Activated CD8-positive, alpha-beta T cell treated with anti-CD3 and anti-CD28 coated beads for 36 hours (primary cell): ENCODE results near the gene OSBPL7. TPM values are rescaled to one million over a fixed set of nuclear protein-coding genes. Genes with fewer than 3 reads are reported as not detected.
"Not testable (repeated sequence)": the region's sequence is repeated elsewhere in the genome, so short reads cannot be mapped to it uniquely, and the experiment has no call there.

Experiments
- ATAC-seq: fragments of 200-7000 bp; cut with Tn5 transposase; one replicate; pipeline ENCODE4 v1.10.0; 2021; ENCODE audit warnings: mild to moderate bottlenecking, moderate library complexity
- CTCF ChIA-PET: fragments of 350-600 bp; sonication (Branson Sonifier 250); formaldehyde crosslinking; loops from one replicate; lab custom pipeline; 2021; ENCODE audit warnings: antibody characterized with exemption; lab: Charles Lee
- POLR2A ChIA-PET: fragments of 350-600 bp; sonication (Branson Sonifier 250); formaldehyde crosslinking; loops from one replicate; lab custom pipeline; 2021; ENCODE audit warnings: antibody characterized with exemption; lab: Charles Lee
- DNase-seq: peaks from one replicate; pipeline ENCODE4 v3.0.0-alpha.2; 2020
- H3K27ac Mint-ChIP-seq: one replicate; pipeline ENCODE4 v1.8.0; 2021; ENCODE audit warnings: mild to moderate bottlenecking, mixed read lengths
- H3K27me3 Mint-ChIP-seq: one replicate; pipeline ENCODE4 v1.8.0; 2021; ENCODE audit warnings: mixed read lengths
- H3K36me3 Mint-ChIP-seq: one replicate; pipeline ENCODE4 v1.8.0; 2021; ENCODE audit warnings: low read depth, mixed read lengths
- H3K4me1 Mint-ChIP-seq: one replicate; pipeline ENCODE4 v1.8.0; 2021; ENCODE audit warnings: low read depth, mixed read lengths
- H3K4me3 Mint-ChIP-seq: one replicate; pipeline ENCODE4 v1.8.0; 2021; ENCODE audit warnings: mild to moderate bottlenecking, moderate library complexity, mixed read lengths
- H3K9me3 Mint-ChIP-seq: one replicate; pipeline ENCODE4 v1.8.0; 2021; ENCODE audit warnings: mixed read lengths
- CTCF ChIP-seq: fragments of 200-600 bp; IDR thresholded peaks from one replicate; pipeline ENCODE4 v1.8.0; 2022; ENCODE audit warnings: antibody characterized with exemption, mild to moderate bottlenecking
- intact Hi-C: fragments of 100-400 bp; cut with micrococcal nuclease; formaldehyde crosslinking; loops from one replicate; pipeline ENCODE4 v1.10.0; 2022
- total RNA-seq, 2 experiments: library from RNA; stranded (reverse); gene quantifications; one replicate each; pipeline ENCODE4 v1.2.3, GENCODE V29; 2021

OSBPL7 gene
- total RNA-seq, 2 experiments from 2014 or later = 18.0 to 19.8 TPM

- no peak overlapping the region for H3K4me3 Mint-ChIP-seq
- no peak overlapping the region for H3K27ac Mint-ChIP-seq
- no peaks in the 10 kb centered on the region for H3K4me1 Mint-ChIP-seq
- intact Hi-C loops = loop anchor here (1.0 kb wide), 1 partner anchor 26 kb away; no protein-coding TSS in a partner anchor
- no peaks in the 10 kb centered on the region for H3K9me3 Mint-ChIP-seq
- peaks cover 39% of the 10 kb centered on the region for H3K27me3 Mint-ChIP-seq
- no peaks in the 10 kb centered on the region for H3K36me3 Mint-ChIP-seq
- POLR2A ChIA-PET = no interaction called here
- CTCF ChIA-PET = interaction anchor here (0.7 kb wide), 2 partner anchors 77 to 113 kb away, joined by 3 read pairs; no protein-coding TSS in a partner anchor
- DNase-seq (peak; percentile 47), ATAC-seq (peak; percentile 98)
- TF ChIP-seq CTCF = peak; percentile 89
These were observed 45.0 kb downstream of the OSBPL7 start for GRCh38 chr17:47776330-47777197.

- ChIA-PET POLR2A (no interaction called here), CTCF (interaction anchor here (0.8 to 1.6 kb wide), 2 partner anchors 9 to 43 kb away, joined by 3 to 4 read pairs; no protein-coding TSS in a partner anchor)
- Mint-ChIP-seq H3K27me3 (peaks cover 39% of the 10 kb centered on the region), H3K36me3 (no peaks in the 10 kb centered on the region), H3K27ac (no peak overlapping the region), H3K9me3 (peaks cover 4% of the 10 kb centered on the region), H3K4me3 (no peak overlapping the region), H3K4me1 (no peaks in the 10 kb centered on the region)
- intact Hi-C loops = no loop called here
- ATAC-seq (no peak), DNase-seq (no peak)
- TF ChIP-seq CTCF = no peak
These were observed 46.5 kb downstream of the OSBPL7 start for GRCh38 chr17:47774987-47775580.

GRCh38 chr17:47774331-47774730, 47.3 kb downstream of the OSBPL7 start:
- ChIA-PET POLR2A (no interaction called here), CTCF (interaction anchor here (1.0 to 1.6 kb wide), 5 partner anchors 10 to 110 kb away, joined by 3 to 4 read pairs (median 4); partner anchors contain the start of gene TBX21)
- no peak overlapping the region for H3K4me3 Mint-ChIP-seq
- H3K4me1 Mint-ChIP-seq = no peaks in the 10 kb centered on the region
- no peak overlapping the region for H3K27ac Mint-ChIP-seq
- peaks cover 36% of the 10 kb centered on the region for H3K27me3 Mint-ChIP-seq
- TF ChIP-seq CTCF = no peak
- intact Hi-C loops = no loop called here
- ATAC-seq = no peak
- no peaks in the 10 kb centered on the region for H3K36me3 Mint-ChIP-seq
- H3K9me3 Mint-ChIP-seq = peaks cover 4% of the 10 kb centered on the region
- no peak for DNase-seq

GRCh38 chr17:47773649-47774048, 47.9 kb downstream of the OSBPL7 start:
- H3K4me3 Mint-ChIP-seq, H3K4me1 Mint-ChIP-seq, H3K36me3 Mint-ChIP-seq, POLR2A ChIA-PET, H3K9me3 Mint-ChIP-seq, H3K27ac Mint-ChIP-seq, ATAC-seq, DNase-seq, intact Hi-C loops: not testable (repeated sequence)
- H3K27me3 Mint-ChIP-seq = peaks cover 36% of the 10 kb centered on the region
- CTCF ChIA-PET = interaction anchor here (1.0 to 1.6 kb wide), 5 partner anchors 11 to 109 kb away, joined by 3 to 4 read pairs (median 4); partner anchors contain the start of gene TBX21

GRCh38 chr17:47763913-47764582, 57.5 kb downstream of the OSBPL7 start:
- intact Hi-C loops = no loop called here
- H3K4me1 Mint-ChIP-seq = peaks cover 11% of the 10 kb centered on the region
- ChIA-PET POLR2A (interaction anchor here (0.9 kb wide), 1 partner anchor 21 kb away, joined by 3 read pairs; no protein-coding TSS in a partner anchor), CTCF (no interaction called here)
- H3K27ac Mint-ChIP-seq = no peak overlapping the region
- no peak overlapping the region for H3K4me3 Mint-ChIP-seq
- peak; percentile 88 for ATAC-seq
- no peak for DNase-seq
- TF ChIP-seq CTCF = no peak
- peaks cover 7% of the 10 kb centered on the region for H3K27me3 Mint-ChIP-seq
- no peaks in the 10 kb centered on the region for H3K9me3 Mint-ChIP-seq
- H3K36me3 Mint-ChIP-seq = no peaks in the 10 kb centered on the region
